HG02885 (cell line): ENCODE measurements around the gene SFSWAP.
"Not testable (repeated sequence)": the region's sequence is repeated elsewhere in the genome, so short reads cannot be mapped to it uniquely, and the experiment has no call there.

Source experiments
- ATAC-seq: cut with Tn5 transposase; IDR thresholded peaks from one replicate; pipeline ENCODE4 v1.9.1; 2021; ENCODE audit warnings: mild to moderate bottlenecking; ENCODE audit not compliant: unreplicated experiment, poor library complexity

Gene SFSWAP

GRCh38 chr12:131678389-131679181, 32.3 kb upstream of the SFSWAP start:
- not testable (repeated sequence) for ATAC-seq

GRCh38 chr12:131679186-131679585, 31.7 kb upstream of the SFSWAP start:
- not testable (repeated sequence) for ATAC-seq

- ATAC-seq, result not testable (repeated sequence)
These were observed 31.1 kb upstream of the SFSWAP start for GRCh38 chr12:131679816-131680215.

GRCh38 chr12:131680392-131681256, 30.3 kb upstream of the SFSWAP start:
- ATAC-seq, result not testable (repeated sequence)

- ATAC-seq, result no peak
These were observed 29.7 kb upstream of the SFSWAP start for GRCh38 chr12:131681257-131681620.

- ATAC-seq, result peak; percentile 98
These were observed 29.0 kb upstream of the SFSWAP start for GRCh38 chr12:131681746-131682509.

GRCh38 chr12:131682510-131682895, 28.4 kb upstream of the SFSWAP start:
- no peak for ATAC-seq

- no peak for ATAC-seq
These were observed 27.4 kb upstream of the SFSWAP start for GRCh38 chr12:131683266-131684014.

- ATAC-seq, result no peak
These were observed 26.7 kb upstream of the SFSWAP start for GRCh38 chr12:131684015-131684725.

GRCh38 chr12:131687346-131688125, 23.4 kb upstream of the SFSWAP start:
- ATAC-seq, result no peak

- no peak for ATAC-seq
These were observed 22.6 kb upstream of the SFSWAP start for GRCh38 chr12:131688131-131688844.

GRCh38 chr12:131688845-131689154, 22.1 kb upstream of the SFSWAP start:
- ATAC-seq, result no peak

GRCh38 chr12:131690320-131690719, 20.6 kb upstream of the SFSWAP start:
- no peak for ATAC-seq

- ATAC-seq, result no peak
These were observed 18.5 kb upstream of the SFSWAP start for GRCh38 chr12:131692431-131692830.

- ATAC-seq, result no peak
These were observed 17.7 kb upstream of the SFSWAP start for GRCh38 chr12:131693149-131693548.

GRCh38 chr12:131694116-131694838, 16.6 kb upstream of the SFSWAP start:
- no peak for ATAC-seq

GRCh38 chr12:131695968-131696367, 14.9 kb upstream of the SFSWAP start:
- no peak for ATAC-seq

- ATAC-seq, result no peak
These were observed 12.6 kb upstream of the SFSWAP start for GRCh38 chr12:131698286-131698685.
